Measurements from ENCODE around the gene ALG9. TPM values are rescaled to one million over a fixed set of nuclear protein-coding genes. Genes with fewer than 3 reads are reported as not detected.
A peak's percentile ranks its signal among the peaks of the same experiment; 100 is the strongest.

Gene ALG9
- polyA plus RNA-seq, 1 experiment, result 40.0 TPM

DNA sequence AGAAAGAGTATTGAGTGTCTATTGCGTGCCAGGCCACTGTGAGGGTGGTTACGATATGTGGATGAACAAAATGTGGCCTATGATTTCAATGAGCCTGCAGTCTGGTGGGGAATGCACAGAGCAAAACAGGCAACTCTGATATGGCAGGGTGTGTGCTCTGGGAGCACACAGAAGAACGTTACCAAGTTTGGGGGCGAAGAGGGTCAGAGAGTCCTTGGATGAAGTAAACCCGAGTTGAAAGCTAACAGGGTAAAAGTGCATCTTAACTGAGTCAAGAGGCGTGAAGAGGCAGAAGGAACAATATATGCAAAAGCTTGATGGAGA lies 8.2 kb upstream of the ALG9 start:
- ChIA-PET CTCF (interaction anchor here (1.2 kb wide), 1 partner anchor 117 kb away, joined by 5 read pairs; no protein-coding TSS in a partner anchor), POLR2A (no interaction called here)
- no peaks in the 10 kb centered on the region for H3K27me3 ChIP-seq (ENCODE audit: control insufficient read depth, insufficient read depth, low read length)
- no peak for DNase-seq (ENCODE audit: low read depth, low spot score)
- no peaks in the 10 kb centered on the region for H3K9me3 ChIP-seq (ENCODE audit: control insufficient read depth, insufficient read depth, low read length)
- TF ChIP-seq, protein P1, sequence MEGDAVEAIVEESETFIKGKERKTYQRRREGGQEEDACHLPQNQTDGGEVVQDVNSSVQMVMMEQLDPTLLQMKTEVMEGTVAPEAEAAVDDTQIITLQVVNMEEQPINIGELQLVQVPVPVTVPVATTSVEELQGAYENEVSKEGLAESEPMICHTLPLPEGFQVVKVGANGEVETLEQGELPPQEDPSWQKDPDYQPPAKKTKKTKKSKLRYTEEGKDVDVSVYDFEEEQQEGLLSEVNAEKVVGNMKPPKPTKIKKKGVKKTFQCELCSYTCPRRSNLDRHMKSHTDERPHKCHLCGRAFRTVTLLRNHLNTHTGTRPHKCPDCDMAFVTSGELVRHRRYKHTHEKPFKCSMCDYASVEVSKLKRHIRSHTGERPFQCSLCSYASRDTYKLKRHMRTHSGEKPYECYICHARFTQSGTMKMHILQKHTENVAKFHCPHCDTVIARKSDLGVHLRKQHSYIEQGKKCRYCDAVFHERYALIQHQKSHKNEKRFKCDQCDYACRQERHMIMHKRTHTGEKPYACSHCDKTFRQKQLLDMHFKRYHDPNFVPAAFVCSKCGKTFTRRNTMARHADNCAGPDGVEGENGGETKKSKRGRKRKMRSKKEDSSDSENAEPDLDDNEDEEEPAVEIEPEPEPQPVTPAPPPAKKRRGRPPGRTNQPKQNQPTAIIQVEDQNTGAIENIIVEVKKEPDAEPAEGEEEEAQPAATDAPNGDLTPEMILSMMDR (IDR thresholded peaks at IDR 0.05; ENCODE audit: low read depth, low read length), result no peak
- peak overlapping the region; percentile 92 for H3K4me3 ChIP-seq (ENCODE audit: low read depth, low read length)
- peak overlapping the region; percentile 91 for H3K27ac ChIP-seq (ENCODE audit: low read depth, low read length)

DNA sequence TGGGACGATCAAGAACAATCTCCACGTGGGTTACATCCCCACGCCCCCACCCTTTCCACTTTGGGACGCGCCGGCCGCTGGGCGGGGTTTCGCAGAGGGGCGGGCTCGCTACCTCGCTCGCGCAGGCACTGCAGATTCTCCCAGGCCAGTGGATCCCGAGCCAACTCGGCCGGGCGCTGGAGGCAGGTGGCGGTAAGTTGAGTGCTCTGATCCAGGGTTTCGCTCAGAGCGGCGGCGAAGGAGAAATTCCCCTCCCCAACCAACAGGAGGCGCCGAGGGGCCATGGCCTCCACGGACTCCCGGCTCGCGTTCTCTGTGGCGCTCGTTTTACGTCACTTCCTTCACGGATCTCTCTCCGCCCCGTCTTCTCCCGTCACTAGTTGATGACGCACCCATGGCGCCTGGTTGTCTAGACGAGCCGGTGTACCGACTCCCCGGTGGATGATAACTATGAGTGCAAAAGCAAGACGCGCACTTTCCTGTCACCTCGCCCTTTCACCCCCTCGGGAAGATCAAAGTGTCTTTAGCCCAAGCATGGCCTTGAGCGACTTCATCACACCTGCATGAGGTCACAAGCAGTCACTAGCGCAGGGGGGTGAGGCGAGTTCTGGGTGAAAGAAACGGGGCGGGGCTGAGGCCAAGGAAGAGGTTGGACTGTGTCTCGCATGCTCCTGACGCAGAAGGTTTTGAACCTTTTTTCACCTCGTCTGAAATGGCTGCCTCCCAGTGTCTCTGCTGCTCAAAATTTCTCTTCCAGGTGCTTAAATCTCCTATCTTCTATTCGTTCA lies 7.7 kb upstream of the ALG9 start, which contains the start of the genes CFAP68 and FDXACB1:
CFAP68 (plus strand) TSS at position 693 of the 788 bp plus-strand sequence; CDS start at position 713, 20 bp downstream.
FDXACB1 (minus strand) TSS at position 317 of the 788 bp plus-strand sequence; CDS start at position 284, 33 bp downstream.
- Histone ChIP-seq H3K4me3 (ENCODE audit: low read depth, low read length) (peak within 1 kb of the TSS; percentile 92), H3K27me3 (ENCODE audit: control insufficient read depth, insufficient read depth, low read length) (no peaks in the 10 kb centered on the region), H3K27ac (ENCODE audit: low read depth, low read length) (peak within 1 kb of the TSS; percentile 91), H3K9me3 (ENCODE audit: control insufficient read depth, insufficient read depth, low read length) (no peaks in the 10 kb centered on the region)
- ChIA-PET POLR2A (interaction anchor here (0.6 to 0.8 kb wide), 2 partner anchors 48 to 170 kb away, joined by 4 read pairs; no protein-coding TSS in a partner anchor), CTCF (interaction anchor here (1.0 to 1.3 kb wide), 3 partner anchors 15 to 116 kb away, joined by 3 to 4 read pairs (median 4); no protein-coding TSS in a partner anchor)
- DNase-seq (ENCODE audit: low read depth, low spot score), result peak; percentile 91
- TF ChIP-seq, protein P1 (IDR thresholded peaks at IDR 0.05; ENCODE audit: low read depth, low read length), result peak; percentile 98

DNA sequence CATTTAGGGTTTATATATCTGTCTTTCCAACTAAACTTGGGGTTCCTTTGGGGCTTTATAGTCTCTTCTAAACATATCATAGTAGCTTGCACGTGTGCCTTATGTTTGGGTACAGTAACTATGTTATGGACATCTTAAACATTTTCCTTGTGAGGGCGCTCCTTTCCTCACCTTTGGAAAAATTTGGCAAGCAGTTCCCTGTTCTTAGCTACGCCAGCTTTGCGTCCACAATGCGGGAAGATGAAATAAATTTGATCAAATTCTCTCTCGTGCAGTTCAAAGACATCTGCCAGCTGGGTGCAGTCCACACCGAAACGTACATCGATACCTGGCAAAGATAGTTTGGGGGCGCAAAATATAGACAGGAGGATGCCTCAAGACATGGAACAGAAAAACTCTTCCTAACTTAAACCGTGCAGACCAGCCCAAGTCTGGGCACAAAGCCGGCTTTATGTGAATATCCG lies 7.0 kb upstream of the ALG9 start:
- H3K4me3 ChIP-seq (ENCODE audit: low read depth, low read length), result peak overlapping the region; percentile 92
- DNase-seq (ENCODE audit: low read depth, low spot score), result no peak
- POLR2A ChIA-PET, result interaction anchor here (0.6 to 0.8 kb wide), 2 partner anchors 48 to 171 kb away, joined by 4 read pairs; no protein-coding TSS in a partner anchor
- H3K27ac ChIP-seq (ENCODE audit: low read depth, low read length), result peak overlapping the region; percentile 91
- TF ChIP-seq, protein P1 (IDR thresholded peaks at IDR 0.05; ENCODE audit: low read depth, low read length), result 0 out of 2 replicates have a peak, but pooled peaks have one; percentile 4
- H3K9me3 ChIP-seq (ENCODE audit: control insufficient read depth, insufficient read depth, low read length), result no peaks in the 10 kb centered on the region
- no peaks in the 10 kb centered on the region for H3K27me3 ChIP-seq (ENCODE audit: control insufficient read depth, insufficient read depth, low read length)
- CTCF ChIA-PET, result interaction anchor here (1.0 to 1.3 kb wide), 3 partner anchors 16 to 117 kb away, joined by 3 to 4 read pairs (median 4); no protein-coding TSS in a partner anchor

DNA sequence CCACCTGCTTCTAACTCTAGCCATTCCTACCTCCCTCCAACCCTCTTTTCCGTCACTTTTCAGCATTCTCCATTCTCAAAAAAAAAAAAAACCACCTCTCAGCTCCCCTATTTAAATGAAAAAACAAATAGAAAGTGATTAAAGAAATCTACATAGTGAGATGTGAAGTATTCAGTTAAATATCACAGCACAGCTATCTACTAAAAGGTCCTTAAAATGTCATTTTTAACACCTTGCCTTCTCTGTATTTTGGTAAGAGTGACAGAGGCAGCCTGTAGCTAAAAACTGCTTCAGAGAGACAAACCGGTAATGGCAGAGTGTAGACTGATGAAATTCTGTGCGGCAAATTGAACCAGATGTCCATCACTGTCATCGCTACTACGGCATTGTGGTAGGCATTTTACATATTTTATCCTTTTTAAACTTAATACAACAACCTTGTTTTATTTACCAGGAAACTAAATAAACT lies 346 bp upstream of the ALG9 start:
- POLR2A ChIA-PET, result interaction anchor here (0.6 to 2.6 kb wide), 5 partner anchors 37 to 168 kb away, joined by 3 to 9 read pairs (median 5); partner anchors contain the start of gene DIXDC1
- no peak for DNase-seq (ENCODE audit: low read depth, low spot score)
- CTCF ChIA-PET, result interaction anchor here (0.6 to 3.3 kb wide), 12 partner anchors 10 to 347 kb away, joined by 3 to 36 read pairs (median 4); no protein-coding TSS in a partner anchor
- Histone ChIP-seq H3K27ac (ENCODE audit: low read depth, low read length) (no peak overlapping the region), H3K9me3 (ENCODE audit: control insufficient read depth, insufficient read depth, low read length) (no peaks in the 10 kb centered on the region), H3K4me3 (ENCODE audit: low read depth, low read length) (peak overlapping the region; percentile 80), H3K27me3 (ENCODE audit: control insufficient read depth, insufficient read depth, low read length) (no peaks in the 10 kb centered on the region)
- TF ChIP-seq, protein P1 (IDR thresholded peaks at IDR 0.05; ENCODE audit: low read depth, low read length), result no peak

Data from AG04450 (cell line).